ENCODE results near the gene CTNNA2.

CTNNA2 gene

DNA sequence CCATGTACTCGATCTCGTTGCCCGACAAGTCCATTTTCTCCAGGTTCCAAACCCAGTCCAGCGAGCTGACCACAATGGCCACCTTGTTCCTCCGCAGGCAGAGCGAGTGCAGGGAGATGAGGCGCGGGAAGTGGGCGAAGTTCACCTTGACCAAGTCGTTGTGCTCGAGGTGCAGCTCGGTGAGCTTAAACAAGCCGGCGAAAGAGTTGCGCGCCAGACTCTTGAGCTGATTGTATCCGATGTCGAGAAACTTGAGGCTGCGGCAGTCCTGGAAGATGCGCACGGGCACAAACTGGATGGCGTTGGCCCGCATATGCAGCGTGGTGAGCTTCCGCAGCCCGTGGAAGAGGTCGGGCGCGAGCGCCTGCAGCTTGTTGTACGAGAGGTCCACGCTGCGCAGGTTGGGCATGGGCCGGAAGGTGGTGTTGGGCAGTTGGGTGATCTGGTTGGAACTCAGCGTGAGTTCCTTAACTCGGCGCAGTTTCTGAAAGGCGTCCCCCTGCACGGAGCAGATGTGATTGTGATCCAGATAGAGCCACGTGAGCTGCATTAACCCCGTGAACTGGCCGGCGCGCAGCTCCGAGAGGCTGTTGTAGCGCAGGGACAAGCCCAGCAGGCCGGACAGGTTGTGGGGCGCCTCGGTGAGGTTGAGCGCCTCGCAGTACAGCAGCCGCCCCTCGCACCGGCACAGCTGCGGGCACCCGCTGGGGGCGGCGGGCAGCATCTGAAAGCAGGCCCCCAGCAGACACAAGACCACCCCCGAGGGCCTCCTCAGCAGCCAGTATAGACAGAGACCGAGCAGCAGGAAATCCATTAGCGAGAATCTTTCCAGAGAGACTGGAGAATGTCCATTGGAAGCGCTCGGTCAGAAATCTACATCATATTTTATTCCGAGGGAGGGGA is 790.4 kb downstream of the CTNNA2 start:
- no peak for DNase-seq
- in situ Hi-C loops (cut with MboI; ENCODE audit: low pct_unique_long_range_greater_than_20kb, low sequenced_read_pairs), result no loop called here

DNA sequence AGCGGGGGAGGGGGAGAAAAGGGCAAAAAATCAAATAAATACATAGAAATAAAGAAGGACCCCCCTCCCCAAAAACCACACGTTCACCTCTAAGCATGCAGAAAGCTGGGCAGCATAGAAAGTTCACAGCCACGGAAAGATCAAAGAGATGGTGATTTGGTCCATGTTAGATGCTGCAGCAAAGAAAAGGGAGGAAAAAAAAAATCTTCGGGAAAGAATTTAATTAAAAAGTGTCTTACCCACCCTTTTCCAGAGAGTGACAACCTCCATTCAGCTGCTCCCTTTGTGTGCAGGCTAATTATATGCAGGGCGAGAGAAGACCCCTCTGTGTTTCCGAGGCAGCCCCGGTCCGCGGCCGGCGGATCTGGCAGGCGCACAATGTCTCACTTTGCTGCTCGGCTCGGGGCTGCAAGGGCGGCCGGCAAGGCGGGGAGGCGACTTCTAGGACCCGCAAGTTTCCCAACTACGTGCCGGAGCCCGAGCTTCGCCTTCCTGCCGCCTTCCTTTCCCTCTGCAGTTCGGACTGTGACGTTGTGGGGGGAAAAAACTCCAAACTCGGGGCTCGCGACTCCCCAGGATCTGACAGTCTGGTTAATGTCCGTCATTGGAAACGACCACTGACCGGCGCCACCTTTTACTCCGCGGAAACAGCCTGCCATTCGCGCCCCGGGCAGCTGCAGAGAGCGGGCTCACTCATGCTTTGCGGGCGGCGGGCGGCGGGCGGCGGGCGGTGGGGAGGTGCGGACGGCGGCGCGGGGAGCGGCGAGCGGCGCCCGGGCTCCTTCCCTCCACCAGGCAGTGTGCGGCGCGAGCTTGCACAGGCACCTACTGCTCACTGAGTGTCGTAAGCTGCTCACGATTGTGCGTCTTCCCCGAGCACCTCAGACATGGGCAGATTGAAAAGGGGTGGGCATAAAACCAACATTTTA is 791.3 kb downstream of the CTNNA2 start, which contains the start of gene LRRTM1:
TSS of gene LRRTM1 (minus strand) at position 844 of the 929 bp plus-strand sequence. CDS start 933 bp downstream, outside the sequence.
- in situ Hi-C loops (cut with MboI; ENCODE audit: low pct_unique_long_range_greater_than_20kb, low sequenced_read_pairs), result no loop called here
- no peak for DNase-seq

GRCh38 chr2:80311304-80311703 is 798.5 kb downstream of the CTNNA2 start:
- no peak for DNase-seq
- in situ Hi-C loops (cut with MboI; ENCODE audit: low pct_unique_long_range_greater_than_20kb, low sequenced_read_pairs), result no loop called here

DNA sequence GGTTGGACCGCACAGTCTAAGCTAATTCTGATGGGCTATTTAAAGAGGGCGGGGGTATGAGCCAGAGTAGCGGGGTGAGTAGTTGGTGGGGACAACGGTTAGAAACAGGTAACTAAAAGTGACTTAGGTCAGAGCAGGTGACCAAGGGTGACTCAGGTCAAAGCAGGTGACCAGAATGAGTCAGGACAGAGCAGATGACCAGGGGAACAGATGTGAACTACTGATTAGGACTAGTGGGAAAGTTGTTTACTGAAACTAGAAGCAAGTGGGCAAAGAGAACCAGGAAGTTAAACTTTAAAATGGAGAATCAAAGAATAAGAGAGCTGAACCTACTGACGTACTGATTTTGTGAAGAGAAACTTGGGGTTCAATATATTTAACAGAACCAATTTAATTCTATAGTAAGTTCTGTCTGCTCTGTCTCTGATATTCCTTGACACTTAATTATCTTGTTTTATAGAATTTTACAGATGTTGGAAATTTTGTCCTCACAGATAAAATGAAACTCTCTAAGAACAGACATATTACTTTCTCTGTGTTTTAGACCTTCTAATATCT is 799.5 kb downstream of the CTNNA2 start:
- in situ Hi-C loops (cut with MboI; ENCODE audit: low pct_unique_long_range_greater_than_20kb, low sequenced_read_pairs), result no loop called here
- no peak for DNase-seq

DNA sequence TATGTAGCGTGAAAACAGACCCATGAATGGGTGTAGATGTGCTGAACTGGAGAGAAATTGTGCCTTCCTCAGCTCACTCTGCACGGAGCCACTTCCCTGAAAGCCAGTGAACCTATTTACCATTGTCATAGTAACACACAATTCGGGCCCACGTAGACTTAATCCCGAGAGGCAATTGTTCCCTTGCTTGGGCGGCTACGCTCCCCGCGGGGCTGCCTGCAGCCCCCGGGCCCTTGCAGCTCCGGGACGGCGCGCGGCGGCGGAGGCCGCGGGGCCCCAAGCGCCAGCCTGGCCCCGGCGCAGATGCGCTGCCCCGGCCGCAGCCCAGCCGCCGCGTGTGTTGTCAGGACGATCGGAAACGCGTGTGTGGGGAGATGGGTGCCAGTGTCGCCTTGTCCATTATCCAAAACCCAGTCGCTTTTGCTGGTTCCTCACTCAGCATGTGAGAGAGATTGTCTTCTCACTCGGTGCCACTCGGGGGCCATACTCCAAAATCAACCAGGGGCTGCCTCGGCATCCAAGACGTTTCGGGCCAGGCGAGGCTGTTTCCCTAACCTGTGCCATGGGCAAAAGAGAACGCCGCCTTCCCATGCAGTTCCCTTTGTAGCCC is 809.6 kb downstream of the CTNNA2 start:
- in situ Hi-C loops (cut with MboI; ENCODE audit: low pct_unique_long_range_greater_than_20kb, low sequenced_read_pairs), result no loop called here
- no peak for DNase-seq

DNA sequence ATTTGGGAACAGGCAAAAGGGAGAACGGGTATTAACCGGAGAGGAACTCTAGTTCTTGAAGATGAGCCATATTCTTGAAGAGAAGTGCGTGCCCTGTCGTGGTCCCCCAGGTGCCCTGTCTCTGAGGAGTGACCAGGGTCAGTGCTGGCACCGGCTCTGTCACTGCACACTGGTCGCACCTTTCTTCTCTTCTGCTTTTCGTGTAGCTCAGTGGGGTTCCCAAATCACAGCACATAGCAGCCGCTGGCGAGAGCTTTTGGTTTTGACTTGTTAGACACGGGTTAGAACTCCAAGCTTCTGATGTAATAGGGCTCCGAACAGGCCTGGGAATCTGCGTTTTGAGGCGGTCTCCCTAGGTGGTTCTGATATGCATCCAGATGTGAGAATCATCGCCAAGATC is 810.1 kb downstream of the CTNNA2 start:
- in situ Hi-C loops (cut with MboI; ENCODE audit: low pct_unique_long_range_greater_than_20kb, low sequenced_read_pairs), result no loop called here
- no peak for DNase-seq

- DNase-seq, result no peak
- in situ Hi-C loops (cut with MboI; ENCODE audit: low pct_unique_long_range_greater_than_20kb, low sequenced_read_pairs), result no loop called here
These were observed 810.8 kb downstream of the CTNNA2 start for GRCh38 chr2:80323610-80324009.

GRCh38 chr2:80324525-80324924 is 811.7 kb downstream of the CTNNA2 start:
- DNase-seq, result no peak
- in situ Hi-C loops (cut with MboI; ENCODE audit: low pct_unique_long_range_greater_than_20kb, low sequenced_read_pairs), result no loop called here

GRCh38 chr2:80326214-80326613 is 813.4 kb downstream of the CTNNA2 start:
- in situ Hi-C loops (cut with MboI; ENCODE audit: low pct_unique_long_range_greater_than_20kb, low sequenced_read_pairs), result no loop called here
- DNase-seq, result peak; percentile 5

- in situ Hi-C loops (cut with MboI; ENCODE audit: low pct_unique_long_range_greater_than_20kb, low sequenced_read_pairs), result no loop called here
These were observed 814.0 kb downstream of the CTNNA2 start for GRCh38 chr2:80326861-80327260.

GRCh38 chr2:80328159-80328571 is 815.3 kb downstream of the CTNNA2 start:
- in situ Hi-C loops (cut with MboI; ENCODE audit: low pct_unique_long_range_greater_than_20kb, low sequenced_read_pairs), result no loop called here
- DNase-seq, result peak; percentile 7

More at GRCh38 chr2:80326861-80327260, 814.0 kb downstream of the CTNNA2 start:
- DNase-seq, result no peak

- DNase-seq, result peak; percentile 12
- in situ Hi-C loops (cut with MboI; ENCODE audit: low pct_unique_long_range_greater_than_20kb, low sequenced_read_pairs), result no loop called here
These were observed 816.6 kb downstream of the CTNNA2 start for GRCh38 chr2:80329491-80329890.

- no peak for DNase-seq
- in situ Hi-C loops (cut with MboI; ENCODE audit: low pct_unique_long_range_greater_than_20kb, low sequenced_read_pairs), result no loop called here
These were observed 817.9 kb downstream of the CTNNA2 start for GRCh38 chr2:80330527-80331450.

DNA sequence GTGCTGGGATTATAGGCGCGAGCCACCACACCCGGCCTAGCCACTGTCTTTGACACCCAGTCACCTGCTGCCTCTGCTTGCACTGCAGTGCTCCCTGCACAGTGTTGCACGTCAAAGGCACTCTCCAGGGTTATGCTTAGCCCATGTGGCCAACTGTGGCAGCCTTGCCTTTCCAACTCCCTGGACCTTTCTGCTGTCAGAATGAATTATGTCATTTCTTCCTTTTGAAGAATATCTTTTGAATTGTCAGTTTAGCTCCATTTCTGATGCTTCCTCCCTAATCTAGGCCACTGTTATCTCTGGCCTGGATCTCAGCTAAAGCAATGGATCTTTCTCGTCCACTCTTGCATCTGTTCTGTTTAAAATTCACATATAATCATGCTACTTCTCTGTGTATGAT is 821.0 kb downstream of the CTNNA2 start:
- no peak for DNase-seq
- in situ Hi-C loops (cut with MboI; ENCODE audit: low pct_unique_long_range_greater_than_20kb, low sequenced_read_pairs), result no loop called here

DNA sequence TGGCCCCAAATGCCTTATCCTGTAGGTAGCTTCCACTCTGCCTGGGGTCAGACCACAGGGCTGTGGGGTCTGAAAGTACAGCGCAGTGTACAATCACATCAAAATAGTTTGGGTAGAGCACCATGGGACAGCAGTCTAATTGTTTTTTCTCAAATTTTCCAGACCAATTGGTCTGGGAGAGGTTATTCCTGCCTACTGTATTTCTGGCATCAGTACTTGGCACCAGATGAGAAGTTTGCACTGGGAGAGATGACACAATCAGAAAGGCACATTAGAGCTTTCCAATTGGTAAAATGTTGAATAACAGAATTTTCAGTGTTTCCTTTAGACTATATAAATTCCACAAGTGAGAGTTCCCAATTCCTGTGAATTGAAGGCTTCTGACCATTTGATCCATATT is 822.6 kb downstream of the CTNNA2 start:
- in situ Hi-C loops (cut with MboI; ENCODE audit: low pct_unique_long_range_greater_than_20kb, low sequenced_read_pairs), result no loop called here
- DNase-seq, result no peak

DNA sequence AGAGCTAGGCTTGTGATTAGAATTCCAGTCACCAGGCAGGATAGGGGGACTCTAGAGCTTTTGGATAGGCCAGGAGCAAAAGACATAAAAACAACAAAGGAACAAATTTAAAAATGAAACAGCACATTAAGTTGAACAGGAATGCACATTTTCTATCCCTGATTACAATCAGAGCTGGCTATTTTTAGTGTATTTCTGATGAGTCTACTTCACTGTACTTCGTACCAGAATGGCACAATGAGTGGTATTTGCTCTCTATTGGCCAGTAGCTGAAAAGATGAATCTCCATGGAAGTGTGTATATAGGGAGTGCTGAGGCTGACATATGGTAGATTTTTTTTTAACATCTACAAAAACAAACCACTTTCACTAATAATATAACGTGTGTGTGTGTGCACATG is 825.9 kb downstream of the CTNNA2 start:
- in situ Hi-C loops (cut with MboI; ENCODE audit: low pct_unique_long_range_greater_than_20kb, low sequenced_read_pairs), result no loop called here
- DNase-seq, result no peak

DNA sequence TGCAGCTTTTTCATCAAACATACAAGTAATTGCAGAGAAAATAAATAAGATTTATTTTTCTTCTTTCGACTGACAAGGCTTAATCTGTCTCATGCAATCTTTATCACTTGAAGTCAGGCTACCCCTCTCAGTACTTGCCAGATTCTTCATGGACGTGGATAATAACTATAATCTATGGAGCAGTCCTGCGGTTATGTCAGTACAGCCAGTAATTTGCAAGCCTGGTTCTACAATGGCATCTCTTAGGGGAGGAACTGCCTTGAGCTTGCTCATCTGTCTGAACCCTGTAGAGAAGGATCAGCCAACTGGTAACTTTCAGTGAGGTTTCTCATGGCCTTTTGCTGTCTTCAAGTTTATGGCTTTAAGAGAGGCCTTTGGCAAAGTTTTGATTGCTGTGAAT is 827.2 kb downstream of the CTNNA2 start:
- in situ Hi-C loops (cut with MboI; ENCODE audit: low pct_unique_long_range_greater_than_20kb, low sequenced_read_pairs), result no loop called here
- DNase-seq, result no peak

- in situ Hi-C loops (cut with MboI; ENCODE audit: low pct_unique_long_range_greater_than_20kb, low sequenced_read_pairs), result no loop called here
- no peak for DNase-seq
These were observed 835.2 kb downstream of the CTNNA2 start for GRCh38 chr2:80348078-80348477.
